ENCODE measurements around the gene TMTC1. TPM values are rescaled to one million over a fixed set of nuclear protein-coding genes. Genes with fewer than 3 reads are reported as not detected.

TMTC1 gene
- total and polyA plus RNA-seq, 2 donors: 5.4 to 9.3 TPM

- Histone ChIP-seq H3K27me3 (ENCODE audit: control insufficient read depth in 2 of 2, insufficient read depth in 1 of 2, low read length in 1 of 2) (no peaks in the 10 kb centered on the region), H3K36me3 (ENCODE audit: control insufficient read depth in 2 of 2, insufficient read depth in 2 of 2, low read length in 1 of 2) (no peaks in the 10 kb centered on the region), H3K27ac (ENCODE audit: low read depth in 1 of 2, low read length in 1 of 2) (no peak overlapping the region), H3K9me3 (ENCODE audit: control insufficient read depth in 2 of 2, insufficient read depth in 1 of 2, low read length in 1 of 2) (no peaks in the 10 kb centered on the region), H3K4me1 (ENCODE audit: control insufficient read depth in 2 of 2, insufficient read depth in 2 of 2, low read length in 2 of 2) (no peaks in the 10 kb centered on the region), H3K4me3 (ENCODE audit: low read length in 2 of 2) (no peak overlapping the region)
- 76% methylated on average over 2 of the region's 2 CpGs for WGBS
- no peak for DNase-seq (ENCODE audit: low read depth in 6 of 9, low spot score in 9 of 9)
Measured at GRCh38 chr12:29726741-29727348, 56.9 kb downstream of the TMTC1 start.

GRCh38 chr12:29726321-29726692 is 57.4 kb downstream of the TMTC1 start:
- 75% methylated on average over 3 of the region's 3 CpGs for WGBS
- Histone ChIP-seq H3K4me3 (ENCODE audit: low read length in 2 of 2) (no peak overlapping the region), H3K27ac (ENCODE audit: low read depth in 1 of 2, low read length in 1 of 2) (no peak overlapping the region)

GRCh38 chr12:29725587-29726320 is 58.0 kb downstream of the TMTC1 start:
- H3K27ac ChIP-seq (ENCODE audit: low read depth in 1 of 2, low read length in 1 of 2): no peak overlapping the region
- no peak overlapping the region for H3K4me3 ChIP-seq (ENCODE audit: low read length in 2 of 2)
- no peaks in the 10 kb centered on the region for H3K4me1 ChIP-seq (ENCODE audit: control insufficient read depth in 2 of 2, insufficient read depth in 2 of 2, low read length in 2 of 2)
- no peaks in the 10 kb centered on the region for H3K9me3 ChIP-seq (ENCODE audit: control insufficient read depth in 2 of 2, insufficient read depth in 1 of 2, low read length in 1 of 2)
- H3K27me3 ChIP-seq (ENCODE audit: control insufficient read depth in 2 of 2, insufficient read depth in 1 of 2, low read length in 1 of 2): no peaks in the 10 kb centered on the region
- 75% methylated on average over 6 of the region's 6 CpGs for WGBS
- H3K36me3 ChIP-seq (ENCODE audit: control insufficient read depth in 2 of 2, insufficient read depth in 2 of 2, low read length in 1 of 2): no peaks in the 10 kb centered on the region
- DNase-seq (ENCODE audit: low read depth in 6 of 9, low spot score in 9 of 9): no peak

More at GRCh38 chr12:29726321-29726692, 57.4 kb downstream of the TMTC1 start:
- Histone ChIP-seq H3K9me3 (ENCODE audit: control insufficient read depth in 2 of 2, insufficient read depth in 1 of 2, low read length in 1 of 2) (no peaks in the 10 kb centered on the region), H3K27me3 (ENCODE audit: control insufficient read depth in 2 of 2, insufficient read depth in 1 of 2, low read length in 1 of 2) (no peaks in the 10 kb centered on the region), H3K4me1 (ENCODE audit: control insufficient read depth in 2 of 2, insufficient read depth in 2 of 2, low read length in 2 of 2) (no peaks in the 10 kb centered on the region), H3K36me3 (ENCODE audit: control insufficient read depth in 2 of 2, insufficient read depth in 2 of 2, low read length in 1 of 2) (no peaks in the 10 kb centered on the region)
- no peak for DNase-seq (ENCODE audit: low read depth in 6 of 9, low spot score in 9 of 9)

GRCh38 chr12:29722164-29722563 is 61.6 kb downstream of the TMTC1 start:
- 93% methylated on average over 2 of the region's 2 CpGs for WGBS
- Histone ChIP-seq H3K27ac (ENCODE audit: low read depth in 1 of 2, low read length in 1 of 2) (no peak overlapping the region), H3K36me3 (ENCODE audit: control insufficient read depth in 2 of 2, insufficient read depth in 2 of 2, low read length in 1 of 2) (no peaks in the 10 kb centered on the region), H3K27me3 (ENCODE audit: control insufficient read depth in 2 of 2, insufficient read depth in 1 of 2, low read length in 1 of 2) (no peaks in the 10 kb centered on the region), H3K9me3 (ENCODE audit: control insufficient read depth in 2 of 2, insufficient read depth in 1 of 2, low read length in 1 of 2) (no peaks in the 10 kb centered on the region), H3K4me1 (ENCODE audit: control insufficient read depth in 2 of 2, insufficient read depth in 2 of 2, low read length in 2 of 2) (no peaks in the 10 kb centered on the region), H3K4me3 (ENCODE audit: low read length in 2 of 2) (no peak overlapping the region)
- DNase-seq (ENCODE audit: low read depth in 6 of 9, low spot score in 9 of 9): no peak

GRCh38 chr12:29719381-29719780 is 64.4 kb downstream of the TMTC1 start:
- WGBS: 73% methylated on average over 5 of the region's 5 CpGs

GRCh38 chr12:29717540-29718100 is 66.1 kb downstream of the TMTC1 start:
- no peaks in the 10 kb centered on the region for H3K4me1 ChIP-seq (ENCODE audit: control insufficient read depth in 2 of 2, insufficient read depth in 2 of 2, low read length in 2 of 2)
- WGBS: 0% methylated on average over 1 of the region's 1 CpG
- H3K4me3 ChIP-seq (ENCODE audit: low read length in 2 of 2): no peak overlapping the region
- H3K36me3 ChIP-seq (ENCODE audit: control insufficient read depth in 2 of 2, insufficient read depth in 2 of 2, low read length in 1 of 2): no peaks in the 10 kb centered on the region
- DNase-seq (ENCODE audit: low read depth in 6 of 9, low spot score in 9 of 9): no peak
- H3K9me3 ChIP-seq (ENCODE audit: control insufficient read depth in 2 of 2, insufficient read depth in 1 of 2, low read length in 1 of 2): no peaks in the 10 kb centered on the region
- H3K27me3 ChIP-seq (ENCODE audit: control insufficient read depth in 2 of 2, insufficient read depth in 1 of 2, low read length in 1 of 2): no peaks in the 10 kb centered on the region
- H3K27ac ChIP-seq (ENCODE audit: low read depth in 1 of 2, low read length in 1 of 2): no peak overlapping the region

More at GRCh38 chr12:29719381-29719780, 64.4 kb downstream of the TMTC1 start:
- Histone ChIP-seq H3K36me3 (ENCODE audit: control insufficient read depth in 2 of 2, insufficient read depth in 2 of 2, low read length in 1 of 2) (no peaks in the 10 kb centered on the region), H3K27ac (ENCODE audit: low read depth in 1 of 2, low read length in 1 of 2) (no peak overlapping the region), H3K4me1 (ENCODE audit: control insufficient read depth in 2 of 2, insufficient read depth in 2 of 2, low read length in 2 of 2) (no peaks in the 10 kb centered on the region), H3K4me3 (ENCODE audit: low read length in 2 of 2) (no peak overlapping the region), H3K9me3 (ENCODE audit: control insufficient read depth in 2 of 2, insufficient read depth in 1 of 2, low read length in 1 of 2) (no peaks in the 10 kb centered on the region), H3K27me3 (ENCODE audit: control insufficient read depth in 2 of 2, insufficient read depth in 1 of 2, low read length in 1 of 2) (no peaks in the 10 kb centered on the region)
- DNase-seq (ENCODE audit: low read depth in 6 of 9, low spot score in 9 of 9): no peak

- Histone ChIP-seq H3K9me3 (ENCODE audit: control insufficient read depth in 2 of 2, insufficient read depth in 1 of 2, low read length in 1 of 2) (no peaks in the 10 kb centered on the region), H3K4me1 (ENCODE audit: control insufficient read depth in 2 of 2, insufficient read depth in 2 of 2, low read length in 2 of 2) (no peaks in the 10 kb centered on the region), H3K4me3 (ENCODE audit: low read length in 2 of 2) (no peak overlapping the region), H3K27ac (ENCODE audit: low read depth in 1 of 2, low read length in 1 of 2) (no peak overlapping the region), H3K27me3 (ENCODE audit: control insufficient read depth in 2 of 2, insufficient read depth in 1 of 2, low read length in 1 of 2) (no peaks in the 10 kb centered on the region), H3K36me3 (ENCODE audit: control insufficient read depth in 2 of 2, insufficient read depth in 2 of 2, low read length in 1 of 2) (no peaks in the 10 kb centered on the region)
- no peak for DNase-seq (ENCODE audit: low read depth in 6 of 9, low spot score in 9 of 9)
Measured at GRCh38 chr12:29714966-29715365, 68.8 kb downstream of the TMTC1 start.

GRCh38 chr12:29713729-29714128 is 70.0 kb downstream of the TMTC1 start:
- Histone ChIP-seq H3K27me3 (ENCODE audit: control insufficient read depth in 2 of 2, insufficient read depth in 1 of 2, low read length in 1 of 2) (no peaks in the 10 kb centered on the region), H3K9me3 (ENCODE audit: control insufficient read depth in 2 of 2, insufficient read depth in 1 of 2, low read length in 1 of 2) (no peaks in the 10 kb centered on the region), H3K4me1 (ENCODE audit: control insufficient read depth in 2 of 2, insufficient read depth in 2 of 2, low read length in 2 of 2) (no peaks in the 10 kb centered on the region), H3K36me3 (ENCODE audit: control insufficient read depth in 2 of 2, insufficient read depth in 2 of 2, low read length in 1 of 2) (no peaks in the 10 kb centered on the region), H3K4me3 (ENCODE audit: low read length in 2 of 2) (no peak overlapping the region), H3K27ac (ENCODE audit: low read depth in 1 of 2, low read length in 1 of 2) (no peak overlapping the region)
- no peak for DNase-seq (ENCODE audit: low read depth in 6 of 9, low spot score in 9 of 9)
- WGBS: 84% methylated on average over 3 of the region's 3 CpGs

GRCh38 chr12:29711381-29711780 is 72.4 kb downstream of the TMTC1 start:
- no peak overlapping the region for H3K4me3 ChIP-seq (ENCODE audit: low read length in 2 of 2)
- DNase-seq (ENCODE audit: low read depth in 6 of 9, low spot score in 9 of 9): no peak
- H3K4me1 ChIP-seq (ENCODE audit: control insufficient read depth in 2 of 2, insufficient read depth in 2 of 2, low read length in 2 of 2): no peaks in the 10 kb centered on the region
- no peaks in the 10 kb centered on the region for H3K36me3 ChIP-seq (ENCODE audit: control insufficient read depth in 2 of 2, insufficient read depth in 2 of 2, low read length in 1 of 2)
- no peaks in the 10 kb centered on the region for H3K27me3 ChIP-seq (ENCODE audit: control insufficient read depth in 2 of 2, insufficient read depth in 1 of 2, low read length in 1 of 2)
- H3K9me3 ChIP-seq (ENCODE audit: control insufficient read depth in 2 of 2, insufficient read depth in 1 of 2, low read length in 1 of 2): no peaks in the 10 kb centered on the region
- WGBS: 91% methylated on average over 2 of the region's 2 CpGs
- H3K27ac ChIP-seq (ENCODE audit: low read depth in 1 of 2, low read length in 1 of 2): no peak overlapping the region
